GM18907 (cell line): Measurements from ENCODE around the gene MGAT5.
A peak's percentile ranks its signal among the peaks of the same experiment; 100 is the strongest.
"Not testable (repeated sequence)": the region's sequence is repeated elsewhere in the genome, so short reads cannot be mapped to it uniquely, and the experiment has no call there.

Source experiments
- ATAC-seq: cut with Tn5 transposase; IDR thresholded peaks from one replicate; pipeline ENCODE4 v1.9.1; 2021; ENCODE audit warnings: mild to moderate bottlenecking, moderate library complexity; ENCODE audit not compliant: unreplicated experiment

MGAT5 gene

GRCh38 chr2:134459706-134460406 is 206.0 kb downstream of the MGAT5 start:
- no peak for ATAC-seq

- ATAC-seq = peak; percentile 82
These were observed 206.7 kb downstream of the MGAT5 start for GRCh38 chr2:134460583-134460998.

- ATAC-seq = no peak
These were observed 207.6 kb downstream of the MGAT5 start for GRCh38 chr2:134461511-134461910.

GRCh38 chr2:134462275-134462674 is 208.4 kb downstream of the MGAT5 start:
- ATAC-seq = no peak

GRCh38 chr2:134462791-134463698 is 209.2 kb downstream of the MGAT5 start:
- no peak for ATAC-seq

- ATAC-seq = no peak
These were observed 209.8 kb downstream of the MGAT5 start for GRCh38 chr2:134463699-134464022.

- no peak for ATAC-seq
These were observed 211.6 kb downstream of the MGAT5 start for GRCh38 chr2:134465228-134466105.

GRCh38 chr2:134466141-134466540 is 212.3 kb downstream of the MGAT5 start:
- ATAC-seq = no peak

GRCh38 chr2:134468164-134468563 is 214.3 kb downstream of the MGAT5 start:
- ATAC-seq = no peak

- no peak for ATAC-seq
These were observed 214.9 kb downstream of the MGAT5 start for GRCh38 chr2:134468776-134469175.

- no peak for ATAC-seq
These were observed 215.7 kb downstream of the MGAT5 start for GRCh38 chr2:134469516-134470115.

- ATAC-seq = no peak
These were observed 216.8 kb downstream of the MGAT5 start for GRCh38 chr2:134470561-134471168.

GRCh38 chr2:134476982-134477381 is 223.1 kb downstream of the MGAT5 start:
- not testable (repeated sequence) for ATAC-seq

GRCh38 chr2:134479696-134480330 is 225.9 kb downstream of the MGAT5 start:
- no peak for ATAC-seq

- ATAC-seq = no peak
These were observed 228.4 kb downstream of the MGAT5 start for GRCh38 chr2:134482131-134482723.

GRCh38 chr2:134482766-134483340 is 229.0 kb downstream of the MGAT5 start:
- no peak for ATAC-seq

- ATAC-seq = no peak
These were observed 236.0 kb downstream of the MGAT5 start for GRCh38 chr2:134489732-134490384.

GRCh38 chr2:134490559-134490958 is 236.7 kb downstream of the MGAT5 start:
- no peak for ATAC-seq

- ATAC-seq = no peak
These were observed 237.2 kb downstream of the MGAT5 start for GRCh38 chr2:134491022-134491421.
